ENCODE measurements around the gene SOX11.

GRCh38 chr2:5685225-5685624, 7.0 kb upstream of the SOX11 start:
- TF ChIP-seq CTCF (IDR thresholded peaks at IDR 0.05; ENCODE audit: poor library complexity), result no peak
- TF ChIP-seq EZH2 (IDR thresholded peaks at IDR 0.05; ENCODE audit: borderline replicate concordance), result no peak
- no peak for TF ChIP-seq EZH2phosphoT487 (IDR thresholded peaks at IDR 0.05; ENCODE audit: low read depth, severe bottlenecking, unreplicated experiment)
